Right lobe of liver (tissue), 4 donors: Measurements from ENCODE around the gene SLC6A8.

ENCODE experiments used
- POLR2A ChIP-seq: fragments of 450-650 bp; IDR thresholded peaks from one replicate; pipeline ENCODE4 v1.6.1; 2017; ENCODE audit warnings: antibody characterized with exemption, mild to moderate bottlenecking
- TF ChIP-seq, protein P1 (sequence below), 4 donors: fragments of 200-600 bp in 3 of 4; fragments of 450-650 bp in 1 of 4; IDR thresholded peaks; one replicate each; pipeline versions ENCODE4 v1.5.1 to v1.8.0; 2016 to 2022; ENCODE audit warnings: antibody characterized with exemption in 4 of 4, mild to moderate bottlenecking in 2 of 4
- donor health status: DM: no; HTN: no; CAD: no.
- donor health status: DM: no; HTN: no; CAD: no.
- donor health status: DM: no; HTN: yes; CAD: no.

- no peak for TF ChIP-seq POLR2A
- TF ChIP-seq, protein P1, sequence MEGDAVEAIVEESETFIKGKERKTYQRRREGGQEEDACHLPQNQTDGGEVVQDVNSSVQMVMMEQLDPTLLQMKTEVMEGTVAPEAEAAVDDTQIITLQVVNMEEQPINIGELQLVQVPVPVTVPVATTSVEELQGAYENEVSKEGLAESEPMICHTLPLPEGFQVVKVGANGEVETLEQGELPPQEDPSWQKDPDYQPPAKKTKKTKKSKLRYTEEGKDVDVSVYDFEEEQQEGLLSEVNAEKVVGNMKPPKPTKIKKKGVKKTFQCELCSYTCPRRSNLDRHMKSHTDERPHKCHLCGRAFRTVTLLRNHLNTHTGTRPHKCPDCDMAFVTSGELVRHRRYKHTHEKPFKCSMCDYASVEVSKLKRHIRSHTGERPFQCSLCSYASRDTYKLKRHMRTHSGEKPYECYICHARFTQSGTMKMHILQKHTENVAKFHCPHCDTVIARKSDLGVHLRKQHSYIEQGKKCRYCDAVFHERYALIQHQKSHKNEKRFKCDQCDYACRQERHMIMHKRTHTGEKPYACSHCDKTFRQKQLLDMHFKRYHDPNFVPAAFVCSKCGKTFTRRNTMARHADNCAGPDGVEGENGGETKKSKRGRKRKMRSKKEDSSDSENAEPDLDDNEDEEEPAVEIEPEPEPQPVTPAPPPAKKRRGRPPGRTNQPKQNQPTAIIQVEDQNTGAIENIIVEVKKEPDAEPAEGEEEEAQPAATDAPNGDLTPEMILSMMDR (IDR thresholded peaks at IDR 0.05), result no peak
Observed at GRCh38 chrX:153667281-153667955, 20.3 kb upstream of the SLC6A8 start.
